ENCODE data around the gene CNTN5. TPM values are rescaled to one million over a fixed set of nuclear protein-coding genes. Genes with fewer than 3 reads are reported as not detected.

CNTN5 gene
- polyA plus RNA-seq, 1 donor from 2014 or later: 1.1 TPM

- no peaks in the 10 kb centered on the region for H3K9me3 ChIP-seq (ENCODE audit: low read length)
- no peak overlapping the region for H3K9ac ChIP-seq (ENCODE audit: low read length)
- H3K4me2 ChIP-seq (ENCODE audit: low read length): no peak overlapping the region
- H3K79me2 ChIP-seq (replicated peaks; ENCODE audit: insufficient read depth, low read length): no peaks in the 10 kb centered on the region
- H3K4me3 ChIP-seq (ENCODE audit: low read length): no peak overlapping the region
- TF ChIP-seq MXI1 (conservative IDR thresholded peaks at IDR 0.05; ENCODE audit: poor library complexity, severe bottlenecking) (no peak), CTCF (IDR thresholded peaks at IDR 0.05; ENCODE audit: poor library complexity, severe bottlenecking) (no peak), EP300 (conservative IDR thresholded peaks at IDR 0.05; ENCODE audit: poor library complexity, severe bottlenecking) (no peak), TAF1 (IDR thresholded peaks at IDR 0.05; ENCODE audit: low read depth) (no peak), EZH2 (IDR thresholded peaks at IDR 0.05; ENCODE audit: borderline replicate concordance, insufficient read depth, low read length, poor library complexity, severe bottlenecking) (no peak), SMC3 (conservative IDR thresholded peaks at IDR 0.05; ENCODE audit: poor library complexity) (no peak), REST (IDR thresholded peaks at IDR 0.05; ENCODE audit: borderline replicate concordance) (no peak), RAD21 (conservative IDR thresholded peaks at IDR 0.05) (no peak), POLR2AphosphoS5 (IDR thresholded peaks at IDR 0.05) (no peak)
- H3K36me3 ChIP-seq (ENCODE audit: insufficient read depth, low read length): no peaks in the 10 kb centered on the region
- no peaks in the 10 kb centered on the region for H3F3A ChIP-seq (ENCODE audit: insufficient read depth, low read length, poor library complexity, severe bottlenecking)
- H3K27me3 ChIP-seq (ENCODE audit: insufficient read depth, low read depth, low read length): no peaks in the 10 kb centered on the region
- H3K9me2 ChIP-seq (ENCODE audit: insufficient read depth, low read length): no peaks in the 10 kb centered on the region
- H4K20me1 ChIP-seq (ENCODE audit: insufficient read depth): no peaks in the 10 kb centered on the region
- H3K27ac ChIP-seq (ENCODE audit: low read length): no peak overlapping the region
- H2AFZ ChIP-seq (ENCODE audit: low read depth, low read length): no peak overlapping the region
Observed at GRCh38 chr11:100297516-100297915, 1276.8 kb downstream of the CNTN5 start.

GRCh38 chr11:100302824-100303223 lies 1282.1 kb downstream of the CNTN5 start:
- Histone ChIP-seq H3K27ac (ENCODE audit: low read length) (no peak overlapping the region), H3K9me2 (ENCODE audit: insufficient read depth, low read length) (no peaks in the 10 kb centered on the region), H2AFZ (ENCODE audit: low read depth, low read length) (no peak overlapping the region), H3K9ac (ENCODE audit: low read length) (no peak overlapping the region), H3K36me3 (ENCODE audit: insufficient read depth, low read length) (no peaks in the 10 kb centered on the region), H3K9me3 (ENCODE audit: low read length) (no peaks in the 10 kb centered on the region), H3F3A (ENCODE audit: insufficient read depth, low read length, poor library complexity, severe bottlenecking) (no peaks in the 10 kb centered on the region), H4K20me1 (ENCODE audit: insufficient read depth) (no peaks in the 10 kb centered on the region), H3K27me3 (ENCODE audit: insufficient read depth, low read depth, low read length) (no peaks in the 10 kb centered on the region), H3K4me2 (ENCODE audit: low read length) (no peak overlapping the region), H3K79me2 (replicated peaks; ENCODE audit: insufficient read depth, low read length) (no peaks in the 10 kb centered on the region), H3K4me3 (ENCODE audit: low read length) (no peak overlapping the region)
- TF ChIP-seq EP300 (conservative IDR thresholded peaks at IDR 0.05; ENCODE audit: poor library complexity, severe bottlenecking) (peak; percentile 25), EZH2 (IDR thresholded peaks at IDR 0.05; ENCODE audit: borderline replicate concordance, insufficient read depth, low read length, poor library complexity, severe bottlenecking) (no peak)

- Histone ChIP-seq H3K27ac (ENCODE audit: low read length) (no peak overlapping the region), H3K4me3 (ENCODE audit: low read length) (no peak overlapping the region), H3K9me3 (ENCODE audit: low read length) (no peaks in the 10 kb centered on the region), H3K9ac (ENCODE audit: low read length) (no peak overlapping the region), H3K9me2 (ENCODE audit: insufficient read depth, low read length) (no peaks in the 10 kb centered on the region), H3K79me2 (replicated peaks; ENCODE audit: insufficient read depth, low read length) (no peaks in the 10 kb centered on the region), H3F3A (ENCODE audit: insufficient read depth, low read length, poor library complexity, severe bottlenecking) (no peaks in the 10 kb centered on the region), H4K20me1 (ENCODE audit: insufficient read depth) (no peaks in the 10 kb centered on the region), H3K27me3 (ENCODE audit: insufficient read depth, low read depth, low read length) (no peaks in the 10 kb centered on the region), H2AFZ (ENCODE audit: low read depth, low read length) (no peak overlapping the region), H3K4me2 (ENCODE audit: low read length) (no peak overlapping the region), H3K36me3 (ENCODE audit: insufficient read depth, low read length) (no peaks in the 10 kb centered on the region)
- TF ChIP-seq CTCF (IDR thresholded peaks at IDR 0.05; ENCODE audit: poor library complexity, severe bottlenecking) (no peak), EP300 (conservative IDR thresholded peaks at IDR 0.05; ENCODE audit: poor library complexity, severe bottlenecking) (no peak)
Observed at GRCh38 chr11:100303897-100304296, 1283.1 kb downstream of the CNTN5 start.
